ENCODE data around the gene SLC12A5.

SLC12A5 gene

GRCh38 chr20:46056027-46056833 lies 27.2 kb downstream of the SLC12A5 start:
- DNase-seq (ENCODE audit: low read depth) = no peak

DNA sequence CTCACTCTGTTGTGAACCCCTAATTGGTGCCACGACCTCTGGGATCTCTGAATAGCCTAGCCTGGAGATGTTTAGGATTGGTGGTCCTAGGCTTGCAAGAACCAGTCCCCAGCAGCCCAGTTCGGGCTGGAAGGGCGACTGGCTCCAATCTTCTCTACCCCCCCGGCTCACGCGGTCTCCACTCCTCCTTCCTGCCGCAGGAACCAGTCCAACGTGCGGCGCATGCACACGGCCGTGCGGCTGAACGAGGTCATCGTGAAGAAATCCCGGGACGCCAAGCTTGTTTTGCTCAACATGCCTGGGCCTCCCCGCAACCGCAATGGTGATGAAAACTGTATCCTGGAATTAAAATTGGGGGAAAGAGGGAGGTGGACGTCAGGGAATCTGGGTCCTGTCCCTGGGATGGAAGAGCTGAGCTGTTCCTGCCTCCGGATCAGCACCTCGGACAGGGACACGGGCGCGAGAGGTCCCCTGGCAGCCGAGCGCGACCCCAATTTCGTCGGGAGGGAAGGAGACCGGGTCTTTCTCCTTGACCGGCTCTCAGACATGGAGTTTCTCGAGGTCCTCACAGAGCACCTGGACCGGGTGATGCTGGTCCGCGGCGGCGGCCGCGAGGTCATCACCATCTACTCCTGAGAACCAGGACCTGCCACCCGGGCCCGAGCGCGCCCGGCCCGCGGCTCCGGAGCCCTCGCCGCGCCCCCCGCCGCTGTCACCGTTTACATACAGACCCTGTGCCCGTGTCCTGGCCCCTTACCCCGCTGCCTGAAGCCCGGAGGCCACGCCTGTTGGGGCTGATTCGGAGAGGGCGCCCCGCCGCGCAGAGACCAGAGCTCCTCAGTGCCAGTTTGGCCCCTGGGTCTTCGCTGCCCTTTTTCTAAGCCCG lies 28.2 kb downstream of the SLC12A5 start:
- no peak for DNase-seq (ENCODE audit: low read depth)

DNA sequence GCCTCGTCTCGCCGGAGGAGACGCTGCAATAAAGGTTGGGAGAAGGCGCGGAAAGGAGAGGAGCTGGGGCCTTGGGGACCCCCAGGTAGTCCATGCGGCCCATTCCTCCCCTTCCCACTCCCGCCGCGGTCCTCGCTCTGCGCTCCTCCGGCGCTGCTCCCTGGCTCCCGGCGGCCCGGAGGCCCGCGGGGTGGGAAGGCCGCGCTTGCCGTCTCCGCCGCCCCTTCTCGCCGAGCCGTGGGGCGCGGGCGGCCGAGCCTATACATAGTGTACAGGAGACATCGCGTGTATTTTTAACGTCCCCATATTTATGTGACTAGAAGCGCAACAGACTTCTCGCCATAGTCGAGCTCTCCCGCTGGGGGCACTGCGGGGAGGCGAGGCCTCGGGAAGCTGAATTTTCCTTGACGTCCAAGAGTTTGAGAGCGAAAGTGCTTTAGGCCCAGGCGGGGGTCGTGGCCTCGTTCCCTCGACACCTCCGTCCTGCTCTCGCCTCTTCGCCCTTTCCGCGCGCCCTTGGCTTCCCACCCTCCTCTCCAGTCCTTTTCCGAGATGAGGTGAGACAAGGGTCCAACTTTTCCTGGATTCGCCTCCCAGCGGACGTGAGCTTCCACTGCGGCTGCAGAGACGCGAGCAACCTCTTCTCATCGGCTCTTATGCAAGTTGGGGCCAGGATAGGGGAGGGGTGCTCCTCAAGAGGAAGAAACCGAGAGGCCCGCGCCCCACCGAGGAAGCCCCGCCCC lies 29.0 kb downstream of the SLC12A5 start:
- no peak for DNase-seq (ENCODE audit: low read depth)

GRCh38 chr20:46058599-46059281 lies 29.7 kb downstream of the SLC12A5 start:
- no peak for DNase-seq (ENCODE audit: low read depth)

DNA sequence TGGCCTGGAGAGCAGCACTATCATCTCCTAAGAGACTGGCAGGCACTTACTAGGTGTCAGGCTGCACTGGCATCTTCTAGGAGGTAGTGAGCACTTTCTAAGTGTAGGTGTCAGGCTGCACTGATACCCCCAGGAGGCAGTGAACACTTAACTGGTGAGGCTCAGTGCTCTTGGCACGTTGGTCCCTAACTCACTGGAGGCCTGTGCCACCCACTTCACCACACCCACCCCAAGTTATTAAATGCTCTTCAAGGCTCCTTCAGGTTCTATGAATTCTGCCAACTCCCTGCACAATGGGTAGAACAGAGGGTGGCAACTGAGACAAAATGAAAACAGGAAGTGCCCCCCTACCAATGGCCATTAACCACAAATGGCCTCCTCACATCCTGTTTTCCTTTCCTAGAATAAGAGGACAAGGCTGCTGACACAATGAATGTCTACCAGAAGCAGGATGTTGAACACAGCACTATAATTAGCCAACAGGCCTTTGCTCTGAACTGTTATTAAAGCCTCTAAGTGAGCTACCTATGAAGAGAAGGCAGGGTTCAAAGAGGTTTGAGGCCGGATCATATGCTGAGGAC lies 31.4 kb downstream of the SLC12A5 start:
- no peak for DNase-seq (ENCODE audit: low read depth)

DNA sequence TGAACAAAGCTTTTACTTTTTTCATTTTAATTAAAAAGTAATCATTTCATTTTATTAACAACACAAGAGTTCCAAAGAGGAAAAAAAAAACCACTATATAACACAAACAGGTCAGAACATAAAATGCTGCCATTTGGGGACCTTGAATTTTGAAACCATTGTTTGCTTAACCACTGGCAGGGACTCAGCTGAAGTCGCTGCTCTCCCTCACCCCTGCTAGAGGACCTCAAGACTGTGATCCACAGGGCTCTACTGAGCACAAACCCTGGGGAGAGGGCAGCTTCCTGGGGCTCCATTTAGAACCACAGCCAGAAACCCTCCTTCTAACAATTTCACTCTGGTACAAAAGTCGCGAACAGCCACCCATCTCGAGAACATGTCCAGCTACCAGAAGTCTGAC lies 32.0 kb downstream of the SLC12A5 start:
- DNase-seq (ENCODE audit: low read depth) = no peak

GRCh38 chr20:46062151-46062550 lies 33.1 kb downstream of the SLC12A5 start:
- no peak for DNase-seq (ENCODE audit: low read depth)

DNA sequence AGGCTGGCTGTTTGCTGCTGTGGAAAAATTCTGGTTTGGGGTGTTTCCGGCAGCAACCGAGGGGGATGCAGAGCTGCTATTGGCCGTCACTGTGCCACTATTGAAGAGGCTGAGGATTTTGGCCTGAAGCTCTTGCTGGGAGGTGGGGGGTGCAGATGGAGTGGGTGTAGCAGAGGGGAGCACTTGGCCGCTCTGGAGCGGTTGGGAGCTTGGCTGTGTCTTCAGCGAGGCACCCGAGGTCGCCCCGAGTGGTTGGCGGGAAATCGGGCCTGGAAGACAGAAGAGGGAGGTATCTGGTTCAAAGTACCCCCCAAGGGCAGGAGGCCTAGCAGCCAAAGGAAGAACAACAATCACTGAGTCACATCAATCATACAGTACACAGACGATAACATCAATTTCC lies 33.6 kb downstream of the SLC12A5 start:
- DNase-seq (ENCODE audit: low read depth) = no peak

- DNase-seq (ENCODE audit: low read depth) = no peak
Observed at GRCh38 chr20:46063151-46063550, 34.1 kb downstream of the SLC12A5 start.

DNA sequence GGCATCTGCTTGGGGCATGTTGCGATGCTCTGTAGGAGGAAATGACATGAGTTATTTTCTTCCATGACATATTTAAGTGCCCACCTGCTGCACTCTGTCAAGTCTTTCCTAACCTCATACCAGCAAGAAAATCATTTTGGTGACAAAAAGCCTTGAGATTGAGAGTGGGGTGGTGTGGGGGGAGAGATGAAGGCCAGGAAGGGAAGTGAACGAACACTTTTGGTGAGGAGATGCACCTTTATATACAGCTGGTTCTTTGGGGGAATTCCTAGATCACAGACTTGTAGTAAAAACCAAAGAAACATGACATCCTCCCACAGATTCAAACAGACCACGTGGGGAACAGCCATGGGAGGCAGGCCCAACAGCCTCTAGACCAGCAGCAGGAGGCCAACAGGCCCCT lies 34.6 kb downstream of the SLC12A5 start:
- no peak for DNase-seq (ENCODE audit: low read depth)

DNA sequence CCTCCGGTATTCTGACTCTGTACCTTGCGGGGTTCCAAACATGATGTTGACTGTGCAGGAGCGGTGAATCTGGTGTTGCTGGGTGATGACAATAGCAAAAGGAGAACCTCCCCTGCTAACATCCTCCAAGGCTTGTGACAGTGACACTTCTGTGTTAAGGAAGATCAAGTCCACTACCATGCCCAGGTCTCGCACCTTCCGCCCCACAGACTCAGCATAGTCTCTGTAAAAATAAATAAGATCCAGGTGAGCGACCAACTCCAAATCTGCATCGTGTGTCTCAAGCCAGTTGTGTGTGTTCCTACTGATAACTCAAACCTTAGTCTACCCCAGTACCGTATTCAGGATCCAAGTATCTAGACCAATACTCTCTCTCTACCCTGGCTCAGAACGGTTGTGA lies 36.0 kb downstream of the SLC12A5 start:
- DNase-seq (ENCODE audit: low read depth) = no peak

DNA sequence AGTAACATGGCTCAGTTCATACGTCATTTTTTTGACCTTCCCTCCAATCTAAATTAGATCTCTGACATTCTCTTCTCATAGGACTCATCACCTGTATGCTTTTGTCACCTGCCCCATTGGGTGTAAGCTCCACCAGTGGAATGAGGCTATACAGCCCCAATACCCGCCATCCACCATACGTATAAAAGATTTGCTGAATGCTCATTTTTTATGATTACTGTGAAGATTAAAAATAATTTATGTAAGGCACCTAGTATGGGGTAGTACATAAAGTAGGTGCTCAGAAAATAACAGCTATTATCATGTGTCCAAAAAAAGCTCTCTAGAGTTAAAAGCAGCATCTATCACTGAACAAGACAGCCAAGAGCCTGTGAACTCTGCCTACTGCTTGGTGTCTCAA lies 36.7 kb downstream of the SLC12A5 start:
- no peak for DNase-seq (ENCODE audit: low read depth)

DNA sequence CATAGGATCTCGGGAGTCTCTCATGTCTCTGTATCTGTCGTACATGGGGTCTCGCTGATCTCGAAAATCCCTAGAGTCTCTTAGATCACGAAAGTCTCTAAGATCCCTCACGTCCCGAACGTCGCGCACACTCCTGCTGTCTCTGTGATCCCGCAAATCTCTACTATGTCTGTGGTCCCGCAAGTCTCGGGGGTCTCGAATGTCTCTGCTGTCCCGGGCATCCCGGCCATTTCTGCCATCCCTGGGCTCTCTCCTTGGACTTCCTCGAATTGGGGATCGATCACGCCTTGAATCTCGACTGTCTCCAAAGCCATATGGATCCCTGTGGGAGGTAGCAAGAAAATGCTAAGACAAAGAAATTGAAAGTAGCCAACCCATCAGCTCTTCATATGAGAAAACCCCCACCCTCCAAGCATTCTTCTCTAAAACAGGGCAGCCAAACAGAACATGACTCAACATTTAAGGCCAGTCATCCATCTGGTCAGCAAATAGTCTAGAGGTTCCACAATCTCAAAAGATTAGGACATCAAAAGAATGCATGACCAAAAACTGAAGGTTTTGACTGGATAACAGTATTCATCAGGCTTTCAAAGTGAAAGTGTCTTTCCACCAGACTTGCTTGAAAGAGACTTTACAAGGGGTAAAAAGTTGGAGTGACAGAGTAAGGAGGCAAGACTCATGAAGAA lies 41.3 kb downstream of the SLC12A5 start:
- no peak for DNase-seq (ENCODE audit: low read depth)

DNA sequence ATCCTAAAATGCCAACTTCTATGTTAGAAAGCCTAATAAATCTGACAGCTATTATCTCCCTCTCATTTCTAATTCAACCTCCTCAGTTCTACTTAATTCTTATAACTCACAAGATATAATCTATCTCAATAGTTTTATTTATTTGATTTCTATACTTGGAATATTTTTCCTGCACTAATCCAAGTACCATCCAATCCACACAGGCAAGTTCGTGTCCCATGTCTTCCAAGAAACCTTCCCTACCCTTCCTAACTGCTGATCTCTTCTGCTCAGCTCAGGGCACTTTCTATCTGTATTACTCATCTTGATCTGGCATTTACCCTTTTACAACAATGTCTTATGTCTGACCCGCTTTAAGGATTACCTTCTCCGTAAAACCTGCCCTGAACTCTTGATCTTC lies 42.6 kb downstream of the SLC12A5 start:
- DNase-seq (ENCODE audit: low read depth) = no peak

- no peak for DNase-seq (ENCODE audit: low read depth)
Observed at GRCh38 chr20:46073024-46073423, 44.0 kb downstream of the SLC12A5 start.

DNA sequence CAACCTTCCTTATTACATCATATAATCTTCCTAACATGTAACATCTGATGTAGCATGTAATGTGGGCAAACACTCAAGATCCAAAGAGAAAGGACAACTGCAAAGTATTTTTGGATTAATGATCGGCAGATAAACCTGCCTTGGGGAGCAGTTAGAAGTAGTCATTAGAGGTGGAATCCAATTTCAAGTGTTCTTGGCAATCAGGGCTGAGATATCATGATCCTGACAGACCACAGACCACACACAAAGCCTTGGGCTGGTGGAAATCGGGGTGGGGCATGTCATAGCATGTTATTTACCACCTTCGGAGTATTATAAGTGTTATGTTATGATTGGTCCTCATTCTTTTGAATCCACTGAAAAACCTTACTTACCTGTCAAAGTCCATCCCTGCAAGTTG lies 44.4 kb downstream of the SLC12A5 start:
- DNase-seq (ENCODE audit: low read depth) = no peak

GRCh38 chr20:46074006-46074405 lies 45.0 kb downstream of the SLC12A5 start:
- DNase-seq (ENCODE audit: low read depth) = no peak

DNA sequence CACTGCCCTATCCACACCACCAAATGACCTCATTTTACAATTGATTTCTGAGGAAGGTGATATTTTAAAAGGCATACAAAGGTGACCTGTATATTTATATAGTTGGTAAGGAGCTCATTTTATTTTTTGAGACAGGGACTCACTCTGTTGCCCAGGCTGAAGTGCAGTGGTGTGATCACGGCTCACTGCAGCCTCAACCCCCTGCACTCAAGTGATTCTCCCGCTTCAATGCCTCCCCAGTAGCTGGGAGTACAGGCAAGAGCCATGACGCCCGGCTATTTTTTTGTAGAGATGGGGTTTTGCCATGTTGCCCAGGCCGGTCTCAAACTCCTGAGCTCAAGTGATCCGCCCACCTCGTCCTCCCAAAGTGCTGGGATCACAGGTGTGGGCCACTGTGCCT lies 47.8 kb downstream of the SLC12A5 start:
- DNase-seq (ENCODE audit: low read depth) = no peak

DNA sequence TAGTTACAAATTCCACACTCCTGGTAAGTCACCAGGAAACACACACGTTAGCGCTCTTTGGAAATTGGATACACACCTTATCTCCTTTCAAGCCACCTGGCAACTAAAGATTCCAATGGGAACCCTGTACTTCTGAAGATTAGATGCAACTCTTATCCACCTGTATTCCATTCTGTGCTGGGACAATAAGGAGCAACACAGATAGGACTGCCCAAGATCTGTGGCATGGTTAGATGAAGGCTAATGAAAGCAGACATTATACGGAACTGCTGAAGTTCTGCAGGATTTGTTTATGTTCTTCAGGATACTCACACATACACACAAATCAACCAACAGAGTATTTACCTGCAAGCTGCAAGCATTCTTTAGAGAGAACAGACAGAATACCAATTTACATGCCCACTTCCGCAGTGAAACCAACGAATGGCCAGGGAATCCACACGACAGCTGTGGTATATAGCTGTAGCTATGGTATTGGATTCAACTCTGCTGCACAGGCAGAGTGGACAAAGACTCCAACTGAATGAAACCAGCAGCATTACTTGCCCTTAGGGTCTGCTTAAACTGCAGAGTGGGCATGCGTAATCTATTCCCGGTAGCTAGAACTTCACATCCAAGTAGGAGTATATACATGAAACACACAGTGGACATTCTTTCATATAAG lies 48.8 kb downstream of the SLC12A5 start:
- no peak for DNase-seq (ENCODE audit: low read depth)

- DNase-seq (ENCODE audit: low read depth) = no peak
Observed at GRCh38 chr20:46078954-46079353, 49.9 kb downstream of the SLC12A5 start.
